Epithelial cell of proximal tubule (primary cell): ENCODE results near the gene MPPED1. TPM values are rescaled to one million over a fixed set of nuclear protein-coding genes. Genes with fewer than 3 reads are reported as not detected.
A peak's percentile ranks its signal among the peaks of the same experiment; 100 is the strongest.

Source experiments
- DNase-seq: peaks from one replicate; pipeline ENCODE4 v3.0.0-alpha.2; 2011; ENCODE audit warnings: low read depth
- H3K4me3 ChIP-seq: 2 replicates; pipeline ENCODE4 v1.5.1; 2011; ENCODE audit warnings: low read depth, mild to moderate bottlenecking, low read length
- total RNA-seq: library from RNA; depleted of rRNA; stranded (reverse); fragments of >200 nt; gene quantifications from 2 replicates; pipeline ENCODE4 v1.2.3, GENCODE V29; 2015
- TF ChIP-seq, protein P1 (sequence below): conservative IDR thresholded peaks from 2 replicates; pipeline ENCODE4 v1.5.1; 2012; ENCODE audit warnings: low read depth, mild to moderate bottlenecking, low read length

The MPPED1 gene
- total RNA-seq, 1 donor from 2014 or later = not detected

- TF ChIP-seq, protein P1, sequence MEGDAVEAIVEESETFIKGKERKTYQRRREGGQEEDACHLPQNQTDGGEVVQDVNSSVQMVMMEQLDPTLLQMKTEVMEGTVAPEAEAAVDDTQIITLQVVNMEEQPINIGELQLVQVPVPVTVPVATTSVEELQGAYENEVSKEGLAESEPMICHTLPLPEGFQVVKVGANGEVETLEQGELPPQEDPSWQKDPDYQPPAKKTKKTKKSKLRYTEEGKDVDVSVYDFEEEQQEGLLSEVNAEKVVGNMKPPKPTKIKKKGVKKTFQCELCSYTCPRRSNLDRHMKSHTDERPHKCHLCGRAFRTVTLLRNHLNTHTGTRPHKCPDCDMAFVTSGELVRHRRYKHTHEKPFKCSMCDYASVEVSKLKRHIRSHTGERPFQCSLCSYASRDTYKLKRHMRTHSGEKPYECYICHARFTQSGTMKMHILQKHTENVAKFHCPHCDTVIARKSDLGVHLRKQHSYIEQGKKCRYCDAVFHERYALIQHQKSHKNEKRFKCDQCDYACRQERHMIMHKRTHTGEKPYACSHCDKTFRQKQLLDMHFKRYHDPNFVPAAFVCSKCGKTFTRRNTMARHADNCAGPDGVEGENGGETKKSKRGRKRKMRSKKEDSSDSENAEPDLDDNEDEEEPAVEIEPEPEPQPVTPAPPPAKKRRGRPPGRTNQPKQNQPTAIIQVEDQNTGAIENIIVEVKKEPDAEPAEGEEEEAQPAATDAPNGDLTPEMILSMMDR = peak; percentile 24
- H3K4me3 ChIP-seq = no peak overlapping the region
- DNase-seq = no peak
Measured at GRCh38 chr22:43481568-43482317, 69.9 kb downstream of the MPPED1 start.

GRCh38 chr22:43482318-43482625 lies 70.5 kb downstream of the MPPED1 start:
- H3K4me3 ChIP-seq = no peak overlapping the region
- TF ChIP-seq, protein P1 = no peak
- DNase-seq = no peak

GRCh38 chr22:43483266-43483665 lies 71.5 kb downstream of the MPPED1 start:
- no peak for DNase-seq
- TF ChIP-seq, protein P1 = no peak
- H3K4me3 ChIP-seq = no peak overlapping the region

DNA sequence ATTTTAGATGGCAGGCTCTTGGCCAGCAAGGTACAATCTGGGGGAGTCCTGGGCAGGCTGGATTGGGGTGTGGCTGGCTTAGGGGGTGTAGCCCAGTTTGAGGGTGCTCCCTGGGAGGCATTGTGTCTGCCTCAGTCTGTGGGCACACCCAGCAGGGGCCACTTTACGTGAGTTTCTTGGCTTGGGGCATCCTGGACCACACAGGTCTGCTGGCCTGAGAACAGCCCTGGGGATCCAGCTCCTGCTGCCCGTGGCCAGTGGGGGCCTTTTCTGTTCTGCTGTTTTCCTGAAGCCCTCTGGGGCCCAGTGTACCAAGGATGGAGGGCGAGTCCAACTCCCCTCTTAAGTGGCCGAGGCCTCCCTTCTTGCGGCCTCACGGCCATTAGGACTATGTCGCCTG lies 71.9 kb downstream of the MPPED1 start:
- TF ChIP-seq, protein P1 = no peak
- no peak for DNase-seq
- H3K4me3 ChIP-seq = no peak overlapping the region

DNA sequence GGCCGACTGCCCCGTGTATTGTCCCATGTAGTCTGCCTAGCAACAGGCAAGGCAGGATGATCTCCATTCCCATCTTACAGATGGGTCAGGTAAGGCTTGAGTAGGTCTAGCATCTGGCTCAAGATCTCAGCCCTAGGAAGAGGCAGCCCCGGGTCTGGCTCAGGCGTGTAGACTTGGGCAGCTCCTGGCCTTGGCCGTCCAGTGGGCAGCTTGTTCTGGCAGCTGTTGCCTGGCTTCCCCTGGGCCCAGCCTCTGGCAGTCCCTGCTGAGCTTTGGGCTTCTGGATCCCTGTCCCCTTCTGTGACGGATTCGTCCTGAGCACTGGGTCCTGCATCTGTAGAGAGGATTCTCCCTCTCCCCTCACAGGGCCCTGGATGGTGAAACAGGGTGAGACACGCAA lies 72.4 kb downstream of the MPPED1 start:
- no peak for DNase-seq
- no peak overlapping the region for H3K4me3 ChIP-seq
- TF ChIP-seq, protein P1 = no peak

DNA sequence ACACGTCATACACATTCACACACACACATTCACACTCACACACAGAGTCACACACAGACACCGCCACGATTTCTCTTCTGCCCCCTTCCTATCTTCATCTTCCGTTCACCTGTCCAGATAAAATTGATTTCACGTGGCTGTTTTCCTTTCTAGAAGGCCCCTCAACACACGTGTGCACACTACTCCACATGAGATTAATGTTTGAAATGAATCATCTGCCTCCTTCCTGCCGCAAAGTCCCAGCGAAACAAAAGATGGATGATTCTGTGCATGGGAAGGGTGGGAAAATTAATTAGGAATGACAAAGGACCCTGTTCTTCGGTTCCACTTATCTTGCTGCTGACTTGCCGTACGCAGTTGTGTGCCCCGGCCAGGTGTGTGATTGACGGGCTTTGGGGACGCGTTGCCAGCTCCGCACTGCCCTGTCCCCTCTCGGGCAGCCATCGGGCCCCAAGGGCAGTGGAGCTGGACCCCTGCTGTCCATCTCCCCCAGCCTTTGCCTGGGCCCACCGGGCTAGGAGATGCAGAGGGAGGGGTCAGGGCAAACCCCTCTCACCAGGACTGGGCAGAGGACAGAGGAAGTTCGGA lies 73.8 kb downstream of the MPPED1 start:
- no peak for DNase-seq
- TF ChIP-seq, protein P1 = no peak
- no peak overlapping the region for H3K4me3 ChIP-seq
